GM23338 (cell line): ENCODE measurements around the gene ACOX3.

Experiments used
- EZH2 ChIP-seq: fragments of 200-600 bp; sonication (generic); IDR thresholded peaks from one replicate; pipeline ENCODE4 v1.8.0; 2017; ENCODE audit warnings: antibody characterized with exemption, mild to moderate bottlenecking, low read depth; ENCODE audit not compliant: unreplicated experiment
- EZH2phosphoT487 ChIP-seq: fragments of 200-600 bp; sonication (generic); IDR thresholded peaks from one replicate; pipeline ENCODE4 v1.8.1; 2018; ENCODE audit warnings: antibody characterized with exemption; ENCODE audit not compliant: unreplicated experiment
- POLR2AphosphoS5 ChIP-seq: IDR thresholded peaks from 2 replicates; pipeline ENCODE4 v1.6.1; 2016; ENCODE audit warnings: antibody characterized with exemption, low read depth
- TF ChIP-seq, protein P1 (sequence below), 2 experiments: fragments of 200-600 bp in 1 of 2; sonication (generic) in 1 of 2; conservative IDR thresholded peaks; 2 replicates each; pipeline versions ENCODE4 v1.5.1 to v1.6.1; 2016 to 2017; ENCODE audit warnings: antibody characterized with exemption in 2 of 2, low read depth in 2 of 2, mild to moderate bottlenecking in 2 of 2, moderate library complexity in 1 of 2
- TF ChIP-seq, protein P2 (sequence below): IDR thresholded peaks from one replicate; pipeline ENCODE4 v1.6.1; 2018; ENCODE audit warnings: antibody characterized with exemption; ENCODE audit not compliant: unreplicated experiment

DNA sequence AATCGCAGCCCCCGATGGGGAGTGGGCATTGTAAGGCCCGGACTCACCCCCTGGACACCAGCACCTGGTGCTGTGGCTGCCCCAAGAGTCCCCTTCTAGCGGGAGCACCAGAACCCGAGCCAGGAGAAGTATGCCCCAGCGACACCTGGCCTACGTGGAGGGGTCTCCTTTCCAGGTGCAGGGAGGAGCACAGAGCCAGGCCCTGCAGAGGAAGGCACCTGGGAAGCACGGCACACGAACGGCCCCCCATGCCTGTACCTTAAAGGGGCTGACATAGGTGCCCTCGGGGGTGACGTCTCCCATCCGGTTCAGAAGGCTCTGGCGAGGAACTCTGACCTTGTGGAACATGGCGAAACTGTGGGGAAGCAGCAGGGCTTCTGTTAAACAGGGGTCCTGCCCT, 41.2 kb downstream of the ACOX3 start:
- TF ChIP-seq, protein P1, sequence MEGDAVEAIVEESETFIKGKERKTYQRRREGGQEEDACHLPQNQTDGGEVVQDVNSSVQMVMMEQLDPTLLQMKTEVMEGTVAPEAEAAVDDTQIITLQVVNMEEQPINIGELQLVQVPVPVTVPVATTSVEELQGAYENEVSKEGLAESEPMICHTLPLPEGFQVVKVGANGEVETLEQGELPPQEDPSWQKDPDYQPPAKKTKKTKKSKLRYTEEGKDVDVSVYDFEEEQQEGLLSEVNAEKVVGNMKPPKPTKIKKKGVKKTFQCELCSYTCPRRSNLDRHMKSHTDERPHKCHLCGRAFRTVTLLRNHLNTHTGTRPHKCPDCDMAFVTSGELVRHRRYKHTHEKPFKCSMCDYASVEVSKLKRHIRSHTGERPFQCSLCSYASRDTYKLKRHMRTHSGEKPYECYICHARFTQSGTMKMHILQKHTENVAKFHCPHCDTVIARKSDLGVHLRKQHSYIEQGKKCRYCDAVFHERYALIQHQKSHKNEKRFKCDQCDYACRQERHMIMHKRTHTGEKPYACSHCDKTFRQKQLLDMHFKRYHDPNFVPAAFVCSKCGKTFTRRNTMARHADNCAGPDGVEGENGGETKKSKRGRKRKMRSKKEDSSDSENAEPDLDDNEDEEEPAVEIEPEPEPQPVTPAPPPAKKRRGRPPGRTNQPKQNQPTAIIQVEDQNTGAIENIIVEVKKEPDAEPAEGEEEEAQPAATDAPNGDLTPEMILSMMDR (conservative IDR thresholded peaks at IDR 0.05; ENCODE audit: low read depth in 2 of 2) = no peak
- no peak for TF ChIP-seq EZH2phosphoT487
- TF ChIP-seq POLR2AphosphoS5 = no peak
- TF ChIP-seq, protein P2, sequence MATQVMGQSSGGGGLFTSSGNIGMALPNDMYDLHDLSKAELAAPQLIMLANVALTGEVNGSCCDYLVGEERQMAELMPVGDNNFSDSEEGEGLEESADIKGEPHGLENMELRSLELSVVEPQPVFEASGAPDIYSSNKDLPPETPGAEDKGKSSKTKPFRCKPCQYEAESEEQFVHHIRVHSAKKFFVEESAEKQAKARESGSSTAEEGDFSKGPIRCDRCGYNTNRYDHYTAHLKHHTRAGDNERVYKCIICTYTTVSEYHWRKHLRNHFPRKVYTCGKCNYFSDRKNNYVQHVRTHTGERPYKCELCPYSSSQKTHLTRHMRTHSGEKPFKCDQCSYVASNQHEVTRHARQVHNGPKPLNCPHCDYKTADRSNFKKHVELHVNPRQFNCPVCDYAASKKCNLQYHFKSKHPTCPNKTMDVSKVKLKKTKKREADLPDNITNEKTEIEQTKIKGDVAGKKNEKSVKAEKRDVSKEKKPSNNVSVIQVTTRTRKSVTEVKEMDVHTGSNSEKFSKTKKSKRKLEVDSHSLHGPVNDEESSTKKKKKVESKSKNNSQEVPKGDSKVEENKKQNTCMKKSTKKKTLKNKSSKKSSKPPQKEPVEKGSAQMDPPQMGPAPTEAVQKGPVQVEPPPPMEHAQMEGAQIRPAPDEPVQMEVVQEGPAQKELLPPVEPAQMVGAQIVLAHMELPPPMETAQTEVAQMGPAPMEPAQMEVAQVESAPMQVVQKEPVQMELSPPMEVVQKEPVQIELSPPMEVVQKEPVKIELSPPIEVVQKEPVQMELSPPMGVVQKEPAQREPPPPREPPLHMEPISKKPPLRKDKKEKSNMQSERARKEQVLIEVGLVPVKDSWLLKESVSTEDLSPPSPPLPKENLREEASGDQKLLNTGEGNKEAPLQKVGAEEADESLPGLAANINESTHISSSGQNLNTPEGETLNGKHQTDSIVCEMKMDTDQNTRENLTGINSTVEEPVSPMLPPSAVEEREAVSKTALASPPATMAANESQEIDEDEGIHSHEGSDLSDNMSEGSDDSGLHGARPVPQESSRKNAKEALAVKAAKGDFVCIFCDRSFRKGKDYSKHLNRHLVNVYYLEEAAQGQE = no peak
- TF ChIP-seq EZH2 = no peak
